ENCODE measurements around the gene TFDP3. TPM values are rescaled to one million over a fixed set of nuclear protein-coding genes. Genes with fewer than 3 reads are reported as not detected.

Gene TFDP3
- total RNA-seq, 1 experiment from 2014 or later: not detected

- CTCF ChIA-PET: no interaction called here
- H4K20me1 ChIP-seq (ENCODE audit: low read length): no peaks in the 10 kb centered on the region
- H3K27ac ChIP-seq (ENCODE audit: low read length): no peak overlapping the region
- ATAC-seq: no peak
- H3K9me2 ChIP-seq (replicated peaks; ENCODE audit: low read length): no peaks in the 10 kb centered on the region
- POLR2A ChIA-PET (ENCODE audit: unreplicated experiment): no interaction called here
- no peaks in the 10 kb centered on the region for H3K36me3 ChIP-seq (ENCODE audit: low read depth, low read length)
- BruUV-seq (replicated peaks): no TSS peak
- 0 out of 2 replicates have a peak, but pooled peaks cover 7% of the 10 kb centered on the region for H3K4me1 ChIP-seq (ENCODE audit: insufficient read depth, low read length)
- intact Hi-C loops (cut with micrococcal nuclease): loop anchor here (10.0 kb wide), 1 partner anchor 205 kb away; no protein-coding TSS in a partner anchor
- no peak for DNase-seq
- no peak overlapping the region for H2AFZ ChIP-seq (ENCODE audit: low read length)
- no peaks in the 10 kb centered on the region for H3K9me3 ChIP-seq (ENCODE audit: low read length)
- H3K79me2 ChIP-seq (ENCODE audit: low read length): no peaks in the 10 kb centered on the region
- H3K4me2 ChIP-seq (ENCODE audit: low read length): no peak overlapping the region
- no peaks in the 10 kb centered on the region for H3F3A ChIP-seq (ENCODE audit: low read length, unreplicated experiment)
- H3K4me3 ChIP-seq (ENCODE audit: low read length): no peak overlapping the region
- TF ChIP-seq EZH2 (IDR thresholded peaks at IDR 0.05; ENCODE audit: low read length, unreplicated experiment) (no peak), CTCF (conservative IDR thresholded peaks at IDR 0.05; ENCODE audit: low read depth, low read length) (no peak), EZH2phosphoT487 (IDR thresholded peaks at IDR 0.05; ENCODE audit: borderline replicate concordance, low read length) (no peak)
- H3K9ac ChIP-seq (ENCODE audit: low read length): no peak overlapping the region
- no peaks in the 10 kb centered on the region for H3K27me3 ChIP-seq (ENCODE audit: low read length)
Observed at GRCh38 chrX:133179500-133179899, 38.7 kb downstream of the TFDP3 start.

GRCh38 chrX:133177202-133177601 lies 41.0 kb downstream of the TFDP3 start:
- POLR2A ChIA-PET (ENCODE audit: unreplicated experiment): no interaction called here
- Histone ChIP-seq H4K20me1 (ENCODE audit: low read length) (no peaks in the 10 kb centered on the region), H3K4me1 (ENCODE audit: insufficient read depth, low read length) (peaks cover 11% of the 10 kb centered on the region), H3K9me2 (replicated peaks; ENCODE audit: low read length) (no peaks in the 10 kb centered on the region), H3K4me2 (ENCODE audit: low read length) (no peak overlapping the region), H3K9ac (ENCODE audit: low read length) (no peak overlapping the region), H3K27ac (ENCODE audit: low read length) (no peak overlapping the region), H2AFZ (ENCODE audit: low read length) (no peak overlapping the region), H3F3A (ENCODE audit: low read length, unreplicated experiment) (no peaks in the 10 kb centered on the region), H3K36me3 (ENCODE audit: low read depth, low read length) (no peaks in the 10 kb centered on the region), H3K27me3 (ENCODE audit: low read length) (no peaks in the 10 kb centered on the region), H3K79me2 (ENCODE audit: low read length) (no peaks in the 10 kb centered on the region), H3K4me3 (ENCODE audit: low read length) (no peak overlapping the region), H3K9me3 (ENCODE audit: low read length) (no peaks in the 10 kb centered on the region)
- no TSS peak for BruUV-seq (replicated peaks)
- ATAC-seq (no peak), DNase-seq (no peak)
- intact Hi-C loops (cut with micrococcal nuclease): loop anchor here (10.0 kb wide), 1 partner anchor 202 kb away; no protein-coding TSS in a partner anchor
- no peak for TF ChIP-seq CTCF (conservative IDR thresholded peaks at IDR 0.05; ENCODE audit: low read depth, low read length)
- TF ChIP-seq EZH2 (IDR thresholded peaks at IDR 0.05; ENCODE audit: low read length, unreplicated experiment): no peak
- TF ChIP-seq EZH2phosphoT487 (IDR thresholded peaks at IDR 0.05; ENCODE audit: borderline replicate concordance, low read length): no peak
- CTCF ChIA-PET: no interaction called here

- Histone ChIP-seq H3K9me3 (ENCODE audit: low read length) (no peaks in the 10 kb centered on the region), H3K27ac (ENCODE audit: low read length) (no peak overlapping the region), H3K4me3 (ENCODE audit: low read length) (no peak overlapping the region), H3F3A (ENCODE audit: low read length, unreplicated experiment) (no peaks in the 10 kb centered on the region), H3K9ac (ENCODE audit: low read length) (no peak overlapping the region), H3K4me1 (ENCODE audit: insufficient read depth, low read length) (peaks cover 12% of the 10 kb centered on the region), H3K4me2 (ENCODE audit: low read length) (no peak overlapping the region), H2AFZ (ENCODE audit: low read length) (no peak overlapping the region), H3K9me2 (replicated peaks; ENCODE audit: low read length) (no peaks in the 10 kb centered on the region), H3K36me3 (ENCODE audit: low read depth, low read length) (no peaks in the 10 kb centered on the region), H4K20me1 (ENCODE audit: low read length) (no peaks in the 10 kb centered on the region), H3K79me2 (ENCODE audit: low read length) (no peaks in the 10 kb centered on the region), H3K27me3 (ENCODE audit: low read length) (no peaks in the 10 kb centered on the region)
- POLR2A ChIA-PET (ENCODE audit: unreplicated experiment): interaction anchor here (0.6 kb wide), 1 partner anchor 219 kb away, joined by 3 read pairs; no protein-coding TSS in a partner anchor
- intact Hi-C loops (cut with micrococcal nuclease): loop anchor here (10.0 kb wide), 1 partner anchor 201 kb away; no protein-coding TSS in a partner anchor
- CTCF ChIA-PET: interaction anchor here (0.5 kb wide), 1 partner anchor 97 kb away, joined by 3 read pairs; no protein-coding TSS in a partner anchor
- no peak for TF ChIP-seq CTCF (conservative IDR thresholded peaks at IDR 0.05; ENCODE audit: low read depth, low read length)
- no peak for TF ChIP-seq EZH2 (IDR thresholded peaks at IDR 0.05; ENCODE audit: low read length, unreplicated experiment)
- TF ChIP-seq EZH2phosphoT487 (IDR thresholded peaks at IDR 0.05; ENCODE audit: borderline replicate concordance, low read length): no peak
- DNase-seq: no peak
- no TSS peak for BruUV-seq (replicated peaks)
- ATAC-seq: peak; percentile 45; the same call in 1 of the 2 replicates
Observed at GRCh38 chrX:133175605-133176004, 42.5 kb downstream of the TFDP3 start.
